HG03342 (cell line): ENCODE data around the gene NKAIN4.
"Not testable (repeated sequence)": the region's sequence is repeated elsewhere in the genome, so short reads cannot be mapped to it uniquely, and the experiment has no call there.

Source experiments
- ATAC-seq: cut with Tn5 transposase; IDR thresholded peaks from one replicate; pipeline ENCODE4 v1.9.1; 2021; ENCODE audit warnings: mild to moderate bottlenecking, moderate library complexity; ENCODE audit not compliant: unreplicated experiment

Gene NKAIN4

DNA sequence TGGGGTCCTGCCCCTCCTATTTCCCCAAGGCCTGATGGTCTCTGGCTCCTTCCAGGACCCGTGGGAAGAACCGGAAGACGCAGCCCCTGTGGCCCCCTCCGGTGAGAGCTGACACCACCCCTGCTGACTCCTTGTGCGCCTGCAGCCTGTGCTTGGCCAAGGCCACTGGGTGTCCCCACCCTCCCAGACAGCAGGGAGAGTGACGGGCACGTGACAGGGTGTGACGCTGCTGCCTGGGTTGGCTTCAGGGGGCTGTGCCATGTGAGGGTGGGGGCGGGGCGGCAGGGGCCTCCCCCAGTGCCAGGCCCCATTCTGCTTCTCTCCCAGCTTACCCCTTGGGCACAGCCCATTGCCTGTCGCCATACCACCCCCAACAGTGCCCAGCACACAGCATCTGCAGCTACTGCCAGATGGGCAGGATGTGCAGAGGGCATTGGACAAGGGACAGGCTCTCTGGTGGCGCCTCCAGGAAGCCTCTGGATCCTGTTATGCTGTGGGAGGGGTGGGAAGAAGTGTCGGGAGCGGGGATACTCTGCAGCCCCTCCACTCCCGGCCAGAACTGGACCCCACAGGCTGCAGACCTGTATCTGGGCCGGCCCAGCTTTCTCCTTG lies 15.6 kb downstream of the NKAIN4 start:
- no peak for ATAC-seq

DNA sequence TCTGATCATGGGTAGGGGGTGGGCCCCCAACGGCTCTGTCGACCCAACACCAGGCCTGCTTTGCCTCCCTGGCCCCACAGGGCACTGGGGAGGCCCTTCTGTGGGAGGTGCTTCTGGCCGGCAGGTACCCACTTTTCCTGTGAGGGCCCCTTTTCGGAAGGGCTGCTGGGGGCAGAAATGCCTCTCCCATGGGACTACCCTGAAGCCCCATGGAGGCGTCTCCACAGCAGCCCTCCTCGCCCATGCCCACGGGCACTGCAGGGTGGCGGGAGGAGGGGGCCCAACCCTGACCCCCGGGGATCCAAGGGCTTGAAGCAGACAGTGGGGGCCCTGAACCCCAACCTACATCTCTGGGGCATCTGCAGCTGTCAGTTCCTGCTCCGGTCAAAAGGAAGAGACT lies 16.2 kb downstream of the NKAIN4 start:
- ATAC-seq, result no peak

DNA sequence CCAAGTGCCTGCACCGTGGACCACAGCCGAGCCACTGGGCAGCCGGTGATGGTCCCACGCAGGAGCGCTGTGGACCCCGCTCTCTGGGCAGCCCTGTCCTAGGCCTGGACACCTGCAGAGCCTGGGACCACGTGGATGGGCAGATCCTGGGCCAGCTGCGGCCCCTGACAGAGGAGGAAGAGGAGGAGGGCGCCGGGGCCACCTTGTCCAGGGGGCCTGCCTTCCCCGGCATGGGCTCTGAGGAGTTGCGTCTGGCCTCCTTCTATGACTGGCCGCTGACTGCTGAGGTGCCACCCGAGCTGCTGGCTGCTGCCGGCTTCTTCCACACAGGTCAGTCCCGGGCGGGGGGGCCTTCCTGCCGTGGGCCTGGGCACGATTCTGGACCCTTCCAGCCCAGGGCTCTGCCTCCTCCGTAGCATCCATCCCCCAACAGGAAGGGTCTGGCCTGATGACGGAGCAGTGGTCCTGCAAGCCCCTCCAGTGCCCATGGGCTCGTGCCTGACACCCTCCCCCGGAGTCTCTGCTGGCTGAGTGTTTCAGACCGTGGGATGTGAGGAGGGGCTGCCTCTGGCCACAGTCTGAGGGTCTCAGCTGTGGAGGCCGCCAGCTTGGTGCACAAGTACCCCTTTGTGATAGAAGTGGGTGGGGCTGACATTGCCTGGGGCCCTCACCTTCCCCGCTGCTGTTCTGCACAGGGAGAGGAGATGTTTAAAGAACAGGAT lies 18.0 kb downstream of the NKAIN4 start:
- ATAC-seq, result no peak

DNA sequence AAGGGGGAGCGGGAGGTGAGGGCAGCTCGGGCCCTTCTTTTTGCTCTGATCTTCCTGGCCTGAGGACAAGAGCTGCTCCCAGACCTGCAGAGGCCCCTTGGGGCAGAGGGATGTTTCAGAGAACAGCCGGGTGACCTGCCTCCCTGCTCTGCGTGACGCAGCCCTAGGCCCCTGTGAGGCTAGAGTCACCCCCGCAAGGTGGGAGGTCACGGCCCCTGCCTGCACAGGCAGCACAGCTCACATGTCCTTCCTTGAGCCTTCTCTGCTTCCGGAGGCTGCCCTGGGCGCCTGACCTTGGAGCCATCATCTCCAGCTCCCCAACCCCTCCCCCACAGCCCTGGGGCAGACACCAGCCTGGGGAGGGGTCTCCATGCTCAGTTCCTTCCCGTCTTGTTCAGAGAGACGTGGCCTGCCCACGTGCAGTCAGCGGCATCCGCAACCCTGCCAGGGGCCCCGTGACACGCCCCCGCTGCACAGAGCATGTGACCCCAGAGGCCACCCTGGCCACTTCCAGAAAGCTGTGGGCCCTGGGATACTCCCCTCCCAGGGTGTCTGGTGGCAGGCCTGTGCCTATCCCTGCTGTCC lies 18.8 kb downstream of the NKAIN4 start, which contains the start of gene BIRC7:
BIRC7 (plus strand) TSS at position 507 of the 585 bp plus-strand sequence. CDS start 192 bp downstream, outside the sequence.
- ATAC-seq, result no peak

DNA sequence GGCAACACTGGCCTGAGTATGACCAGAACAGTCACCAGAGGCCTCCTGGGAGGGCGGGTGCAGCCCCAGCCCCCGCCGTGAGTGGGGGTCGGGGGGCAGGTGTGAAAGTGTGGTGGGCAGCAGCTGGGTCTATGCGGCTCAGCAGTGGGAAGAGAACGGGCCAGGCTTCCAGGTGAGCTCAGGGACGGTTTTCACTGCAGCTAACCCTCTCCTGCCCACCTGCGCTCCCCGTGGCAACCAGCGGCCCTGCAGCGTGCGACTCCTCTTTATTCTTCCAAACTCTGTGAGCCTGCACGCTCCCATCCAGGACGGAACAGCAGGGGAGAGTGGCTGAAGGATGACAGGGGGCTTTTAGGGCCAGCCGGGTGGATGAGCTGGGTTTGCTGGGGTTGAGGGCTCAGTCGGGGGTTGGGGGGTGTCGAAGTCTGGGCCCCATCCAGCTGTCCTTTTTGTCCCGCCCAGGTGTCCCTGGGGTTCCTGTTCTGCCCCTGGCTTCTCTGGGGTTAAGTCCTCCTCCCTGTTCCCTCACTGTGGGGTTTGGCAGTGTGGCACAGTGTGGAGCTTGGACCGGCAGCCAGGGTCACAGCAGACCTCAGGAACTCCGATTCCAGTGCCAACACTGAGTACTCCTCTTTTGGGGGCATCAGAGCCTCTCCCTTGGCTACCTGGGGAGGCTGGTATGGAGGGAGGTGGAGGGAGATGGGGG lies 19.4 kb downstream of the NKAIN4 start:
- ATAC-seq, result no peak

DNA sequence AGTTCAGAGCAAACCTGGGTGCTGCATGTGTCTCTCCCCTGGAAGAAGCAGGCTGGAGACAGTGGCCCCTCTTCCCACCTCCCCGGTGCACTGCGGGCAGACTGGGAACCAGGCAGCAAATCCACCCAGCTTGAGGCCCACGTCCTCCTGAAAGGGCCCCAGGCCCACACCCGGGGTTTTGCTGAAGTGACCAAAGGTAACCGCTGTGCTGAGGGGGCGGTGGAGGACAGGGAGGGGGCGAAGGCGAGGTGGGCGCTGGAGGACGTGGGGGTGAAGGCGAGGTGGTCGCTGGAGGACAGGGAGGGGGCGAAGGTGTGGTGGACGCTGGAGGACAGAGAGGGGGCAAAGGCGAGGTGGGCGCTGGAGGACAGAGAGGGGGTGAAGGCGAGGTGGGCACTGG lies 20.3 kb downstream of the NKAIN4 start:
- ATAC-seq, result no peak

DNA sequence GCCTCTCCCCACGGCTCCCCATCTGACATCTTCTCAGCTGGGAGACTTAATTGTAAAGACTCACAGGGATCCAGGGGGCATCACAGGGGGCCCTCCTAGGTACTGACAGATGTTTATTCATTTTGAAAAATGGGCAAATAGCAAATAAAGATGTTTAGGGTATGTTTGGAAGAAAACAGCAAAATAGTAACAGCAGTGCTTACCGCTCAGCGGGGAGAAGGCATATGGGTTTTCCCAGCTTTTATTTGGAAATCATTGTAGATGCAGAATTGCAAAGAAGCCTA lies 21.3 kb downstream of the NKAIN4 start:
- no peak for ATAC-seq

DNA sequence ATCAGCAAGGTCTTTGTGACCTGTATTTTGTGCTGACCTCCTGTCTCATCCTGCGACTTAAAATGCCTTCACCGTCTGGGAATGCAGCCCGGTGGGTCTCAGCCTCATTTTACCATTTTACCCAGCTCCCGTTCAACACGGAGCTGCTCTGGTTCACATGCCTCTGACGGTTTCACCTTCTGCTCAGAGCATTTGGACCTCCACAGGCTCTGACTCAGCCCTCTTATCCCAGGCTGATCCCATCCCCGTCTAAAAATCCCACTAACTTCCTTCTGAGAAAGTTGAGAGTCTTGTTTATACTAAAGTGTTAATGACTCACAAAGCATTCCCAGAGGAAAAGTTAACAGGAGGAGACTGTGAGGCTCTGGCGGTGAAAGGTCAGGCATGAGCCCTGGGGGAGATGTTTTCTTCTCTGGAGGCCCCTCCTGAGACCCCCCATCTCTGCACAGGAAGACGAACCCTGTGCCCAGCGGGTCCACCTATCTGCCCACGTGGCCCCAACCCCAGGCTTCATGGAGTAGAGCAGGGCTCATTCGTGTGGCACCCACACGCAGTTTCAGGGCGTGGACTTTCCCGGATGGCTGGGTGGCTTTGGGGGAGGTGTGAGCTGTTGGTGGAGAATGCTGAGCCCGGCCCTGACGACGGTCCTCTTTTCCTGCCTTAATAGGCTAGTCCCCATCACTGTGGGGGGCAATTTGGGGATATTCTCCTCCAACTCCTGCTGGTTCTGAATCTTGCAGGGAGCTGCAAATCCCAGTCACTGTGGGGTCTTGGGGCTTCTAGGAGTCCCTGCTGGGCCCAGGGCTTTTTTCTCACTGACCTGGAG lies 21.8 kb downstream of the NKAIN4 start:
- ATAC-seq, result no peak

DNA sequence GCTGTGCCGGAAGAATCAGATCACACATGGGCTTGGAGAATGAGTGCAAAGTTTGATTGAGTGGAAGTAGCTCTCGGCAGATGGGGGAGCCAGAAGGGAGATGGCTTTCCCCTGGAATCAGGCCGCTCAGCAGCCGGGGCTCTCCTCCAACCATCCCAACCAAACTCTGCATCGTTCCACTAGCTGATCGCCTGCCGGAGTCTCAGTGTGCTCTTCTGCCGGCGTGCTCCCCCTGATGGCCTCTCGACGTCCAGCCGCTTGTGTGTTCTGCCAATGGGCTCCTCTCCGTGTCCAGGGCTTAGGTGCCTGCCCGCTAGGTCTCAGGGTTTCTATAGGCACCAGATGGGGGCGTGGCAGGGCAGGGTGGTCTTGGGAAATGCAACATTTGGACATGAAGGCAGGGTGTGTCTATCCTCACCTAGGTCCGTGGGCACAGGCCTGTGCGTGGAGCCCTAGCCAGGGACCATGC lies 23.4 kb downstream of the NKAIN4 start:
- no peak for ATAC-seq

DNA sequence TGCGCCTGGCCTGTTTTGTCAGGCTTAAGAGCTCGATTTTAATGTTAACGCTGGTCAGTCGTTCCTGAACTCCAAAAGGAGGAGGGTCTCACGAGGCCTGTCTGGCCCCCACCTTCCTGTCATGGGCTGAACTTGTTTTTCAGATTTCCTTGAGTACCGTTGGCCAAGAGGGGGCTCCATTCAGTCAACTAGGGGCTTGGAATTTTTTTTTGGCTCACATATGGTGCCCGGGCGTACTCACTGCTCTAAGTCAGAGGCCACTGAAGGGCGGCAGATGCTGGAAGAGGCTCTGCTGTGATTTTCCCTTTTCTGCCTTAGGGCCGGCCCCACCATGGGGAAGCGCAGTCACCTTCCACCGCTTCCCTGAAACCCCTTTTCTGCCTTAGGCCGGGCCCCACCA lies 25.5 kb downstream of the NKAIN4 start:
- ATAC-seq, result no peak

DNA sequence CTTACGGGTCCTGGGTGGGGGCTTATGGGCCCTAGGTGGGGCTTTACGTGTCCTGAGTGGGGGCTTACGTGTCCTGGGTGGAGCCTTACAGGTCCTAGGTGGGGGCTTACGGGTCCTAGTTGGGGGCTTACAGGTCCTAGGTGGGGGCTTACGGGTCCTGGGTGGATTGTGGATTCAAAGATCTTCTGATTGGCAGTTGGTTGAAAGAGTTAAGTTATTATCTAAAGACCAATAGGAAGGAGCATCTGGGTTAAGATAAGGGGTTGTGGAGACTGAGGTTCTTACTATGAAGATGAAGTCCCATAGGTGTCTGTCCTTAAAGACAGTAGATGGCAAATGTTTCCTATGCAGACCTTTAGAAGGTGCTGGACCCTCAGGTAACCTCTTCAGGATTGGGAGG lies 27.0 kb downstream of the NKAIN4 start:
- ATAC-seq, result no peak

DNA sequence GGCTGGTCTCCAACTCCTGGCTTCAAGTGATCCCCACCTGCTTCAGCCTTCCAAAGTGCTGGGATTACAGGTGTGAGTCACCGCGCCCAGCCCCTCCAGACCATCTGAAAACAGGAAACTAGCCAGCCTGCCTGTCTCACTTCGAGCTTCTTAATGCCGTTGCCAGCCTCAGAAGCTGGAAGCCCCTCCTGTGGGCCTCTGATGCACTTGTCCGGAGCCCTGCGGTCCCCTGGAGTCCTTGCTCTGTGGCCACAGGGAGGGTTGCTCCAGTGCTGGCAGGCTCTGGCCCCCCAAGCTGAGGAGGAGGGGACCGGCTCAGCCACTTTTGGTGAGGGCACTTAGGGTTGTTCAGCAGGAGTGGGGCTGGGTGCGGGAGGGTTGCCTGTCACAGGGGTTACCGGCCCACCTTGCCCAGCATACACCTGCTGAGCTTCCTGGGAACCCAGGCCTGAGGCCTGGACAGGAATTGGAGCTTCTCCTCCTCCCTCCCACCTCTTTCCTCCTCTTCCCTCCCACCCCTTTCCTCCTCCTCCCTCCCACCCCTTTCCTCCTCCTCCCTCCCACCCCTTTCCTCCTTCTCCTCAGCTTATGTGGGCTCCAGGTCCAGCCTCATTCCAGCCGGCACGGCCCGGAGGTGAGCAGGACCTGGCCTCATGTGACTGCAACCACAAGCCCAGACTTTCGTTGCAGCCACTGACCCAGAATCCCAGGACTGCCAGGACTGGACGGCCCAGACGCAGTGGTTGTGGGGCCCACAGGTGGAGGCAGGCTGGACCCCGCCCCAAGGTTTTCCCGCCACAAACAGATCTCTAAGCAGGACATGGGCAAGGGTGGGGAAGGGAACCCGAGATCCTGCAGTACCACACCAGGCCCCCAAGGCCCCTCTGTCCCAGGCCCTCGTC lies 28.0 kb downstream of the NKAIN4 start:
- no peak for ATAC-seq

DNA sequence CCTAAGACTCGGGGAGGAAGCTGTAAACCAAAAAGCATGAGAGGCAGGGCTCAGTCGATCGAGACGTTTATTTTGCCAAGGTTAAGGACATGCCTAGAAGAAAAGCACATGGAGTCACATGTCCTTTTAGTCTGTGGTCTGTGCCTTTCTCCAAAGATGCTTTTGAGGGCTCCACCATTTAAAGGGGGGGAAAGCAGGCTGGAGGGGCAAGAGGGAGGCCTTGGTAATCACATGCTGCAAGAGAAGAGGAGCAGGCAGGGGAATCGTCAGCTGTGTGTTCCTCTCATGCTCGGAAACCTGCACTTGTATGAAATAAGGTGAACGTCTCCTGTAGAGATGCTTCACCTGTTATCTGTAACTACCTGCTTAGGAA lies 29.2 kb downstream of the NKAIN4 start:
- no peak for ATAC-seq

DNA sequence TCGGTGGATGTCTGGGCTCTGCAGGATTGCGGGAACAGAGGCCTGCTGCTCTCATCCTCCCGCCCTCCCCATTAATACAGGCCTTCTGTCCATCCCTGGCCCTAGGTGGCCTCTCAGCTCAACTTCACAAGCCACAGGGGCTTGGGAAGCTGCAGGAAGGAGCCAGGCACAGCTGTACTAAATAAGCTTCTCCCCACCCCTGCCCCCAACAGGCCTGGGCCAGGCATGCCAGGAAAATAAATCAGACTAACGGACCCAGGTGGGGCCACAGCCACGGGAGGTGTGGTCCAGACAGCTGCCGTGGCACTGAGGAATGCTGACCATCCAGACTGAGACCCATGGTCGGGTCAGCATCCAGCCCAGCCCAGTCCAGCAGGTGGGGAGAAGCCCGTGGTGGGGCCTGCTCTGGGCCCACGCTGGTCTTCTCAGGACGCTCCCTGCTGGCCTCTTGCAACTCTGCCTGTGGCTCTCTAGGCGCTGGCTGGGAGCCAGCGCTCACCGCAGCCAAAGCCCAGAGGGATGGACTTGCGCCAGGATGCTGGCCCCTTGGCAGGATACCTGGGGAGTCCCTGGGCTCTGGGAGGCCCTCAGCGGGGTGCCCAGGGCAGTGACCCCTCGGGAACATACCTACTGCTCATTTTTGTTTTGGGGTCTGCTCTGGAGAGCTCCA lies 29.7 kb downstream of the NKAIN4 start:
- no peak for ATAC-seq

DNA sequence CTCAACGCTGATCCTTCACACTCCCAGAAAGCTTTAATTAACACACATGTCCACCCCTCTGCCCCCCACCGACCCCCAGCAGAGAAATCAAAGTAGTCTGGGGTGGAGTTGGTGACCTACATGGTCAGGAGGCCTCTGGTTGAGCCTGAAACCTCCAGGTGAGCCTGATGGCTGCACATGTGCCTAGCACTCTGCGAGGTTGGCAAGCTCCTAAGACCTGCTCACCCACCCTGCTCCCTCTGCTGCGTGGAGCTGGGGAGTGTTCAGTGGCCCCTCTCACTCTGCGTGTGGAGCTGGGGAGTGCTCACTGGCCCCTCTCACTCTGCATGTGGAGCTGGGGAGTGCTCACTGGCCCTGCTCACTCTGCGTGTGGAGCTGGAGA lies 30.4 kb downstream of the NKAIN4 start:
- no peak for ATAC-seq

DNA sequence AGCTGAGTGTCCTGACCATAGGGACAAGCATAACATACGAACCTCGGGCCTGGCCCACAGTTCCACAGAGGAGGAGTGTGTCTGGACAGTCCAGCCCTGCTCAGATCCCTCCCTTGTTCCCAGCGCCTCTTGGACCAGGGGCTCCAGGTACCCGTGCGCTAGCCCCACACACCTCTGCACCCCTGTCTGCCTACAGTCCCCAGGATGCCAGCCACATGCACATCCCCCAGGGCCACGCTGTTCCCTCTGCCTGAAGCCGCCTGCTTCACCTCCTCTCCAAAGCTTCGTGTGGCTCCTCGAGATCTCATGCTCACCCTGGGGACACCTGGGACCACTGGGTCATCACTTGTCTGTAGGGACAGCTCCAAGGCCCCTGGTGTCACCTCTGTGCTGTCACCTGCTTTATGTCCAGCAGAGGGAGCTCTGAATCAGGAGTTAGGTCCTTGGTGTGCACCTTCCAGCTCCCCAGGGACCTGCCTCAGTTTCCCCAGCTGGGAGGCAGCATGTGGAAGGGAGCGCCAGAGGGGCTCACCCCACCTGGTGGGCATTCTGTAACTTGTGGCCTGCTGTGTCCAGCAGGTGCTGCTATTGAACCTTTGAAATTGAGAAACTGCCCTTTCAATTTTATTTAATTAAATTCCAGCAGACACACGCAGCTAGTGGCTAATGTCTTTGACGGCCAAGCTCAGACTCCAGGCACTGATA lies 31.0 kb downstream of the NKAIN4 start:
- no peak for ATAC-seq

DNA sequence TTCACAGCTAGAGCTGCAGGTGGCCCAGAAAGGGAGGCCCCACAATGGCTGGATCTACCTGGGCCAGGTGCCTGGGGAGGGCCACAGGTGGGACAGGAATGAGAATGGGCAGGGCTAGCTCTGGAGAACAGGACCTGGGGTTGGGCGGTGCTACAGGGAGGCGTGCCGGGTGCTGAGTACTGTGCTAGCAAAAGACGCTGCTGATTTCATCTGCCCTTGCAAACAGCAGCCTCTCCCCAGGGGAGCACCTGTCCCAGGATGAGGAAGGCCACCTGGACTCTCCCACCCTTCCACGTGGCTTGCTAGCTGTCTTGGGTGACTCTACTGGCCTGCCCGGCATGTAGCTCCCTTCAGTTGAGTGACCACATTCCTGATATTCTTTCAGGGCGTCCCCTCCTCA lies 31.7 kb downstream of the NKAIN4 start:
- no peak for ATAC-seq

DNA sequence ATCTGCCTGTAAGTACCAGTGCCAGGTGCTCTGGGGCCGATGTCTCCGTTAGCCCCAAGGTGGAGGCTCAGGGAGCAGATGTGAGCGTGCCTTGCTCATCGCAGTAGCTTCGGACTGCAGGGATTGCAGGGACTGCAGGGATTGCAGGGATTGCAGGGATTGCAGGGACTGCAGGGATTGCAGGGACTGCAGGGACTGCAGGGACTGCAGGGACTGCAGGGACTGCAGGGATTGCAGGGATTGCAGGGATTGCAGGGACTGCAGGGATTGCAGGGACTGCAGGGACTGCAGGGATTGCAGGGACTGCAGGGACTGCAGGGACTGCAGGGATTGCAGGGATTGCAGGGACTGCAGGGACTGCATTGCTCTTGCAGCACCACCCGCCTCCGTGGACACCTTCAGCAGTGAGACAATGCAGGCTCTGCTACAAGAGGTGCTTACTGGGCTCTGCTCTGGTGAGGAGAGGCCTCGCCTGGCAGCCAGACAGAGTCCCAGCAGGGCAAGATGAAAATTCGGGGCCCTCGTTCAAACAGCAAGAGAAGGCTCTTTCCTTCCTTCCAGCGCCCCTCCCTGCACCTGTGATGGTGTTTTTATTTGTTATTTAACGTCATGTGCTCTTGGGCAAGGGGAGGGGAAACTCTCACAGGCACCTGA lies 32.7 kb downstream of the NKAIN4 start:
- not testable (repeated sequence) for ATAC-seq
